Measurements from ENCODE around the gene ZNF776.
"Not testable (repeated sequence)": the region's sequence is repeated elsewhere in the genome, so short reads cannot be mapped to it uniquely, and the experiment has no call there.

Gene ZNF776

DNA sequence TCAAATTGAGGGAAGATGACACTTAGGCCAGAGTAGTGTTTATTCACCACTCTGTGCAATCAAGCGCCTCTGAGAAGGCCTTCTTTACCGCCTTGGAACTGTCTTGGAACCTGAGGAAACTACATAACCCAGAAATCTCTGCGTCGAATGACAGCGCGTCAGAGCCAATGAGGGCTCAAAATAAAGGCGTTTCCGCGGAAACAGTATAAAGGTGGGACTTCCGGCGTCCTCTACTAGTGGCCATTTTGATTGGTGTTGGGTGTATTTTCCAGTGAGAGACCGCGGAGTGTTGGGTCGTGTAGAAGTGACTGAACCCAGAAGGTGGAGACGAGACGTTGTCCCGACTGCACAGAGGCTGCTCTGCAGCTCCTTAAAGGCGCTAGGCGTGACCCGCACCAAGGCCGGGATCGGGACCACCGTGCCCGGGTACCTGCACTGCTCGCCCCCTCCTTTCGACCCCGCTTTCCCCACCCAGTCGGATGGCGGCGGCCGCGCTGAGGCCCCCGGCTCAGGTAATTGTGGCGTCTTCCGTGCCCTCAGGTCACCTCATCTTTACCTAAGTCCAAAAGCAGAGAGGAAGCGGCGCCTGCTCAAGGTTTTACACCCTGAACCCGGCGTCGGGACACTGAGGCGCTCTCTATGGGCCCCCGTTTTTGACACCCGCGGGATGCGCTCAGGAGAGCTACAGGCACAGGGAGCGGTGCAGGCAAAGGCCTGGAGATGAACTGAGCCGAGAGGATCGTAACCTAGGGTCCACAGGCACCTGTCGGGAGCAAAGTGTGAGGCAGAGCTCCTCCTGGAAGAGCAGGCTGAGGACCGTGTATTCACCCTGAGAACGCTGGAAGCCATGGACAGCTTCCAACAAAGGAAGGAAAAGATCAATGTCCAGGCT lies at the start of gene ZNF776:
Gene ZNF776, plus strand, starts transcription at position 236 of the 892 bp plus-strand sequence. Its CDS starts 244 bp downstream, at position 480.
- peak; percentile 80 for DNase-seq (ENCODE audit: low read depth)

- no peak for DNase-seq (ENCODE audit: low read depth)
Observed at GRCh38 chr19:57701625-57702024, 45.0 kb upstream of the ZNF776 start.

DNA sequence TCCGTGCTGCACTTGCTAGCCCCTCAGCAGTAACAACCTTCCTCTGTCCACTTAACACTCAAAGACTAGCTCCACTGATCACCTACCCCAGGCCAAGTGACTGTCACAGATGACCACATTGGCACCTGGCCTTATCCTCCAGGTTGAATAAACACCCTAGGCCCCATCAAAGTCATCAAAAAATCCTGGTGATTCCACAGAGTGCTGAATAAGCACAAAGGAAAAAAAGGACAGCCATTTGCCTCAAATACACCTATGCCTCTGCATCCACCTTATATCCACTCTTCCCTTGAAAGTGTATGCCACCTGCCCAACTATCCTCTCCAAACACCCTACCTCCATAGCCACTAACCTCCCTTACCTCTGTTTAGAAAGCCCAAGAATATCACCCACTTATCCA lies 40.3 kb upstream of the ZNF776 start:
- DNase-seq (ENCODE audit: low read depth) = no peak

- DNase-seq (ENCODE audit: low read depth) = peak; percentile 15
Observed at GRCh38 chr19:57708641-57709361, 37.8 kb upstream of the ZNF776 start, which contains the start of gene ZNF154. Gene ZNF154 (minus strand): TSS chr19:57709204. CDS start chr19:57708971, 233 bp downstream.

GRCh38 chr19:57709616-57710015 lies 37.0 kb upstream of the ZNF776 start:
- DNase-seq (ENCODE audit: low read depth) = no peak

DNA sequence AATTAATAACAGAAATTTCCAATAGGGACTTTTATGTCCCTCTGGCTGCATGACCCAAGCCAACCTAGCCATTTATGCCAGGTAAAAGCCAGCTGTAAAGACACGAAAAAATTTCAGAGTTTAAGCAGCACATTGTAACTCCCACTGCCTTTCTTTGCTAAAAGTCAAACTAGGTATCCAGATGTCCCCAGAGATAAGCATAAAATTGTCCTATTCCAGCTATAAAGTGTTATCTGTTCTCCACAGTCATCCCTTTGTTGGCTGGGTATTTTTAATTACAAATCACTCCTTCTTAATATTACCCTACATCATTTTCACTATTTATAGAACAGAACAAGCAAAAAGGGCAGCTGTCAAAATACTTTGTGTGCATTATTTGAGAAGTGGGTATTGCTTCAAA lies 34.4 kb upstream of the ZNF776 start:
- DNase-seq (ENCODE audit: low read depth) = no peak

- DNase-seq (ENCODE audit: low read depth) = no peak
Observed at GRCh38 chr19:57719424-57719823, 27.2 kb upstream of the ZNF776 start.

GRCh38 chr19:57719901-57720519 lies 26.6 kb upstream of the ZNF776 start:
- DNase-seq (ENCODE audit: low read depth) = no peak

DNA sequence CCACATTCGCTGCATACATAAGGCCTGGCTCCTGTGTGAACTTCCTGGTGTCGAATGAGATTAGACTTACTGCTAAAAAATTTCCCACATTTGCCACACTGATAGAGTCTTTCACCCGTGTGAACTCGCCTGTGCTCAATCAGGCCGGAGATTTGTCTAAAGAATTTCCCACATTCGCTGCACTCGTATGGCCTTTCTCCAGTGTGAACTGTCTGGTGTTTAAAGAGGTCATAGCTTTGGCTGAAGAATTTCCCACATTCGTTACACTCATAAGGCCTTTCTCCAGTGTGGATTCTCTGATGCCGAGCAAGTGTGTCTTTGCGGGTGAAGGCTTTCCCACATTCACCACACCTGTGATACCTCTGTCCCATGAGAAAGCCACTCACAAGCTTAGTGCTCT lies 25.7 kb upstream of the ZNF776 start:
- DNase-seq (ENCODE audit: low read depth) = no peak

- DNase-seq (ENCODE audit: low read depth) = not testable (repeated sequence)
Observed at GRCh38 chr19:57738320-57738719, 8.3 kb upstream of the ZNF776 start.

- DNase-seq (ENCODE audit: low read depth) = not testable (repeated sequence)
Observed at GRCh38 chr19:57738770-57739169, 7.8 kb upstream of the ZNF776 start.

DNA sequence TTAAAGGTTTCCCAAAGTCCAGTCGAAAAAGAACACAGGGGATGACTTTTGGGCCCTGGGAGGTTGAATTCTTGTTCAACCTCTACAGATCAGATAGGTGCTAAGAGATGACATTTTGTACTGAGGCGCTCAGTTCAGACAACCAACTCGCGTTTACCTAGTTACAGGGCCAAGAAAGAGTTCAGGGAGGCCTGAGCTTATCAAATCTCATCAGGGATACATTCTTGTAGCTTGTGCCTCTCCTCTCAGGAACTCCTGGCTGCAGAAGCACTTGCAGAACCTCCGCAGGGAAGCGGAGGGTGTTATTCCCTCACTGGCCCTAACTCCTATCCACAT lies 825 bp downstream of the ZNF776 start:
- DNase-seq (ENCODE audit: low read depth) = no peak

DNA sequence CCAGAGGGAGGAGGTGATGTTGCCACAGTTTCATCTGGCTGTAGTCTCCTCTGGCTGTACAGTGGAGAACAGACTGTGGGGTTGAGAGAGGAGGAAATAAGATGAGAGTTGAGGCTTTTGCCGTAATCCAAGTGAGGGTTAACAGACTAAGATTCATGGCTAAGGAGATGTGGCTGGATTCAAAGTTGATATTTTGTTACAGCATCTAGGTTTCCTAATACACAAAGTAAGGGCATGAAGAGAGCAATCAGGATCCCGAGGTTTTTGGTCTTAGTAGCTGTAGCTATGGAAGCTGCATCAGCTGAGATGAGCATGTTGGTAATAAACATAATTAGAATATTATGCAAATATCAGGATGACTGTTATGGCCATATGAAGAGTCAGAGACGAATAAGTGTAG lies 1.4 kb downstream of the ZNF776 start:
- DNase-seq (ENCODE audit: low read depth) = no peak

DNA sequence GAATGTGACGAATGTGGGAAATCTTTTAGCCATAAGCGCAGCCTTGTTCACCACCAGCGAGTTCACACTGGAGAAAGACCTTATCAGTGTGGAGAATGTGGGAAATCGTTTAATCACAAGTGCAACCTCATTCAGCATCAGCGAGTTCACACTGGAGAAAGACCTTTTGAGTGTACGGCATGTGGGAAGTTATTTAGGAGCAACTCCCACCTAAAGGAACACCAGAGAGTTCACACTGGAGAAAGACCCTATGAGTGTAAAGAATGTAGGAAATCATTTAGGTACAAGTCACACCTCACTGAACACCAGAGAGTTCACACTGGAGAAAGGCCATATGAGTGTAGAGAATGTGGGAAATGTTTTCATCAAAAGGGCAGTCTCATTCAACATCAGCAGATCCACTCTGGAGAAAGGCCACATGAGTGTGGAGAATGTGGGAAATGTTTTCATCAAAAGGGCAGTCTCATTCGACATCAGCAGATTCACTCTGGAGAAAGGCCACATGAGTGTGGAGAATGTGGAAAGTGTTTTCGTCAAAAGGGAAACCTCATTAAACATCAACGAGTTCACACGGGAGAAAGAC lies 7.6 kb downstream of the ZNF776 start:
- DNase-seq (ENCODE audit: low read depth) = no peak

DNA sequence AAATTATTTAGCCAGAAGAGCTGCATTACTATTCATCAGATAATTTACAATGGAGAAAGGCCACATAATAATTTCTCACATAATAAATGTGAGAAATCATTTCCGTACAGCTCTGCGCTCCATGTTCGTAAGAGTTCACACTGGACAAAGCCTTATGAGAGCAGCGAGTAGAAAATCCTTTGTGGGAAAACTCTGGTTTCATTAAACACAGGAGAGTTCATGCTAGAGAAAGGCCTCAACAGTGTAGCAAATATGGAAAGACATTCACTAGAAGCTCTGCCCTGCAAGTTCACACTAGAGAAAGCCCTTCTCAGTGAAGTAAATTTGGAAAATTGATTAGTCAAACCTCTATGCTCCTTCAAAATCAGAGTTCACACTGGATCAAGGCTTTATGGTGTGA lies 8.4 kb downstream of the ZNF776 start:
- no peak for DNase-seq (ENCODE audit: low read depth)

DNA sequence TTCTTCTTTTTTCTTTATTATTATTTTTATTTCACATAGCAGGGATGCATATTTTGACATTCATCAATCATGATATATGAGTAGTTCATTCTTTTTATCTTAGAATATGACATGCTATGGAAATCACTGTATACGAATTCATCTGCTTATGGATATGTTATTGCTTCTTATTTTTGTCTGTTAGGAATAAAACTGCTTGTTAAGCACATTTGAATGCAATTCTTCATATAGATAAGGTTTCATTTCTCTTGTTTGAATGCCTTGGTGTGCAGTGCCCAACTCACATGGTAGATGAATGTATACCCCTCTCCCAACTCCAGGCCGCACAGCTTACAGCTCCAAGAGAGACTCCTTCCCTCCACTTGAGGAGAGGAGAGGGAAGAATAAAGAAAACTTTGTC lies 11.3 kb downstream of the ZNF776 start:
- no peak for DNase-seq (ENCODE audit: low read depth)

GRCh38 chr19:57759096-57759495 lies 12.5 kb downstream of the ZNF776 start:
- DNase-seq (ENCODE audit: low read depth) = no peak

- DNase-seq (ENCODE audit: low read depth) = peak; percentile 81
Observed at GRCh38 chr19:57769345-57770131, 22.9 kb downstream of the ZNF776 start, which contains the start of gene ZNF586. Gene ZNF586 (plus strand): TSS chr19:57769676. CDS start chr19:57769843, 167 bp downstream.

DNA sequence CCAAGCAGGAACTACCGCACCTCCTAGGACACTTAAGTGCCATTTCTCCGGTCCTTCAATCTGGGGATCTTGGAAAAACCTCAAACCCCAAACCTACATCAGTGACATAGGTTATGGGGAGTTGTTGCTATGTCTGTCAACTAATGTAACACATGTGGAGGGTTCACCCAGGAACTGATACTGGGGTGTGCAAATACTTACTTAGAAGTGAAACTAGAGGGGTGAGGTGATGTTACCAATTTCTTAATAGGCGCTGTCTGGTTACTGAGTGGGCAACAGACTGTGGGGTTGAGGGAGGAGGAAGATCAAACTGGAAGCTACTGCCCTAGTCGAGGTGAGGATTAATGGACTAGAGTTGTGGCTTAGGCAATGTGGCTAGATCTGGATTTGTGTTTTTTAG lies 24.8 kb downstream of the ZNF776 start:
- DNase-seq (ENCODE audit: low read depth) = no peak

DNA sequence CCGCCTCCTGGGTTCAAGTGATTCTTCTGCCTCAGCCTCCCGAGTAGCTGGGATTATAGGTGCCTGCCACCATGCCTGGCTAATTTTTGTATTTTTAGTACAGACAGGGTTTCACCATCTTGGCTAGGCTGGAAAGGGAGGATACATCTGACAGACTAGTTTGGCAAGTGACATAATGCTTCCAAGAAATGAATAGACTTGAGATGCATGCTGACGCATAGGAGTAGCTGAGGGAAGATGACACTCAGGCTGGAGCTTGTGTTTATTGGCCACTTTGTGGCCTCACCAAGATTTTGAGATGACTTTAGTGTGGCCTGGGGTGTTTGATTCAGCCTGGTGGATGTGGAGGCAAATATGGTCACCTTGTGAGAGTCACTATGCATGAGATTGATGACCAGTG lies 26.9 kb downstream of the ZNF776 start:
- no peak for DNase-seq (ENCODE audit: low read depth)

DNA sequence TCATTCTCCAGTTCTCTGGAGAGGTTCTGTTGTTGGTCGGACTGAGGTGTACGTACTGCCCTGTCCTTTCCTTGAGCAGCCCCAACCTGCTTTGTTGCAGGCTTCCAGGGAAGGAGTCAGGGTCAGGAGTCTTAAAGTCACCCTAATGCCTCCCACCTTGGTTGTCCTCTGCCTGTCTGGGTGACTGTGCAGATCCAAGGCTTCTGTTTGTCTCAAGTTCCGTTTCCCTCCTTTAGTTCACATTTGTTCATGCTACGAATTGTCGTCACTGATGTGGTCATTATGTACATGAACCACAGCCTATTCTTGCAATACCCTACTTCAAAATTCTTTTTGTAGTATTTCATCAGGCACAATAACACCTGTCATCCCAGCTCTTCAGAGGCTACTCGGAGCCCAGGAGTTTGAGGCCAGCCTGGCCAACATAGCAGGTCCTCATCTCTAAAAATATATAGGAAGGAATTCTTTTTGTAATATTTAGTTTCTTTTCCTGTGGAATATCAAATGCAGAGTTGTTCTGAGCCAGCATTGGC lies 30.2 kb downstream of the ZNF776 start:
- DNase-seq (ENCODE audit: low read depth) = no peak

Data from GM04504 (cell line).